Neutrophil (primary cell): ENCODE measurements around the gene UBE2J2.

Experiments used
- H3K27ac ChIP-seq: fragments of 200-600 bp; sonication (generic); 2 replicates; pipeline ENCODE4 v1.5.1; 2016; ENCODE audit warnings: mild to moderate bottlenecking, moderate library complexity
- H3K27me3 ChIP-seq: fragments of 200-600 bp; sonication (generic); 2 replicates; pipeline ENCODE4 v1.6.0; 2016; ENCODE audit warnings: mild to moderate bottlenecking
- H3K36me3 ChIP-seq: fragments of 200-600 bp; sonication (generic); 2 replicates; pipeline ENCODE4 v1.5.1; 2017
- H3K4me1 ChIP-seq, 2 experiments: fragments of 200-600 bp in 1 of 2; sonication (generic) in 1 of 2; 1 replicate in 1 of 2; 2 replicates in 1 of 2; pipeline versions ENCODE4 v1.5.1 to v1.6.1; 2013 to 2016; ENCODE audit warnings: low read depth in 1 of 2, low read length in 1 of 2, mild to moderate bottlenecking in 1 of 2, moderate library complexity in 1 of 2; ENCODE audit not compliant: control insufficient read depth in 1 of 2, insufficient read depth in 1 of 2
- H3K4me3 ChIP-seq, 2 experiments: fragments of 200-600 bp in 1 of 2; sonication (generic) in 1 of 2; 1 replicate in 1 of 2; 2 replicates in 1 of 2; pipeline ENCODE4 v1.5.1; 2013 to 2016; ENCODE audit warnings: low read depth in 1 of 2, low read length in 1 of 2, mild to moderate bottlenecking in 1 of 2, moderate library complexity in 1 of 2
- H3K9me3 ChIP-seq: fragments of 200-600 bp; sonication (generic); 2 replicates; pipeline ENCODE4 v1.5.1; 2016
- CTCF ChIP-seq: fragments of 200-600 bp; sonication (generic); IDR thresholded peaks from 2 replicates; pipeline ENCODE4 v1.5.1; 2016; ENCODE audit warnings: antibody characterized with exemption

UBE2J2 gene

GRCh38 chr1:1267488-1268283, 6.0 kb downstream of the UBE2J2 start:
- no peak for TF ChIP-seq CTCF

GRCh38 chr1:1264868-1265272, 8.8 kb downstream of the UBE2J2 start:
- Histone ChIP-seq H3K27ac (no peak overlapping the region), H3K27me3 (no peaks in the 10 kb centered on the region), H3K36me3 (peaks cover 92% of the 10 kb centered on the region), H3K9me3 (no peaks in the 10 kb centered on the region), H3K4me3 (no peak overlapping the region), H3K4me1 (no peaks in the 10 kb centered on the region)
- no peak for TF ChIP-seq CTCF

More at GRCh38 chr1:1267488-1268283, 6.0 kb downstream of the UBE2J2 start:
- Histone ChIP-seq H3K36me3 (peaks cover 77% of the 10 kb centered on the region), H3K4me3 (no peak overlapping the region), H3K27me3 (no peaks in the 10 kb centered on the region), H3K9me3 (no peaks in the 10 kb centered on the region), H3K4me1 (peaks cover 17 to 19% of the 10 kb centered on the region in 2 experiments), H3K27ac (no peak overlapping the region)

- no peak overlapping the region for H3K27ac ChIP-seq
- H3K4me1 ChIP-seq, result no peaks in the 10 kb centered on the region
- no peaks in the 10 kb centered on the region for H3K27me3 ChIP-seq
- H3K36me3 ChIP-seq, result peaks cover 95% of the 10 kb centered on the region
- TF ChIP-seq CTCF, result no peak
- no peaks in the 10 kb centered on the region for H3K9me3 ChIP-seq
- no peak overlapping the region for H3K4me3 ChIP-seq
Measured at GRCh38 chr1:1264026-1264425, 9.6 kb downstream of the UBE2J2 start.

- no peak overlapping the region for H3K27ac ChIP-seq
- no peaks in the 10 kb centered on the region for H3K4me1 ChIP-seq
- no peak overlapping the region for H3K4me3 ChIP-seq
- H3K9me3 ChIP-seq, result no peaks in the 10 kb centered on the region
- no peak for TF ChIP-seq CTCF
- H3K27me3 ChIP-seq, result no peaks in the 10 kb centered on the region
- peaks cover 94% of the 10 kb centered on the region for H3K36me3 ChIP-seq
Measured at GRCh38 chr1:1262758-1263157, 10.9 kb downstream of the UBE2J2 start.

- peaks cover 94% of the 10 kb centered on the region for H3K36me3 ChIP-seq
- H3K4me1 ChIP-seq, result no peaks in the 10 kb centered on the region
- H3K4me3 ChIP-seq, result no peak overlapping the region
- no peaks in the 10 kb centered on the region for H3K9me3 ChIP-seq
- TF ChIP-seq CTCF, result no peak
- H3K27ac ChIP-seq, result no peak overlapping the region
- H3K27me3 ChIP-seq, result no peaks in the 10 kb centered on the region
Measured at GRCh38 chr1:1262071-1262470, 11.6 kb downstream of the UBE2J2 start.
